GM03348 (cell line): ENCODE results near the gene CSK.

Experiments used
- DNase-seq: peaks from one replicate; pipeline ENCODE4 v3.0.0; 2012; ENCODE audit warnings: low spot score

CSK gene

DNA sequence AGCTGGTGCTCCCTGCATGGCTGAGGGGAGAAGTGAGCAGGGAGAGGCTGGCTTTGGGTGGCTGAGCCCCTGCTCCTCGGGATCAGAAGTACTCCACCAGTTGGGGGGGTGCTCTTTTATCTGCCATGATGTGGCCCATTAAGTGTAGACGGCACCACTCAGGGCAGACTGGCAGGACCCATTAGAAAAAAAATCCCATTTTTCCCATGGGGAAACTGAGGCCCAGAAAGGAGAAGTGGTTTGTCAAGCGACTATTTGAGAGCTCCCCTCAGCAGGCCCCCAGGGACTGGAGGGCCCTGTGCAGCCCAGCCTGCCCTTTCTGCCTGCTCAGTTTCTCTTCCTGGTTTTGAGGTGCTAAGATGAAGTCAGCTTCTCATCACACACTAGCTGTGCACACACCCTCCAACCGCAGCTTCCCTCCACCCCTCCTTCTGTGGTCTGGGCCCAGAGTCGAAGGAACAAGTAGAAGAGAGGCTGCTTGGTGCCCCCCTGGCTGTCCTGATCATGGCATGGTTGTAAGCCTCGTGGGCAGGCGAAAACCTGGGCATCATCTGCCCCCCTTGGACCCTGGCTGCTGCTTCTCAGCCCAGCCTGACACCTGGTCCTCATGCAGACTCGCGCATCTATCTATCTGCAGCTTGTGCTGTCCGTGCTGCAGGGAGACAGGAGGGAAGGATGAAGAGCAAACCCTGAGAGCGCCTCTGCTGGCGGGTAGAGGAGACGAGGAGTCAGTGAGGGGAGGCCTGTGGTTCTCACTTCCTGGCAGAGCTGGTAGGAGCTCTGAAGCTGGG, 5.6 kb downstream of the CSK start:
- DNase-seq = peak; percentile 84

DNA sequence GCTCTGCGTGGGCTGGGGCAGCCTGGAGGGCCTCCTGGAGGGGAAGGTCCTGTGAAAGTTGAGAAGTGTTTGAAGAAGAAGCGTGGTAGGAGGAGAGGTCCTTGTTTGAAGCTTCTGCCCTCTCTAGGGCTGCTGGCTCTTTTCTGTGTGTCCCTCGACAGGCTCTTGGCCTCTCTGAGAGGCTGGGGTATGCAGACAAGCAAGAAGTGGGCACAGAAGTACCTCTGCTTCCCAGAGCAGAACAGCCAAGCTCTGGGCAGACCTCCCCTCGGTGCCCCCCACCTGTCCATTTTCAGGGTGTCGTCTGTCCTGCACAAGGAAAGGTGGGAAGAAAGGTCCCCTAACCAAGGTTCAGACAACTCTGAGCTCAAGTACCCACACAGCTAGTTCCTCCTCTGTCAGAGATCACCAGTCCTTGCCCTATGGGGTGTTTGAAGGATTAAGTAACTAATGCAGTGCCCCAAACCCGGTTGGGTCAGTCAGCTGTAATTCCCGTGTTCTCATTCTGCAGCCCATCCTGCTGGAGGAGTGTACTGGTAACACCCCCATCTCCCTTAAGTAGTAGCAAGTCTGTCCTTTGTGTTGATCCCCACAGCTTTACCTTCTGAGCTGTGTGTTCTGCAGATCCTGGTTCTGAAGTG, 6.3 kb downstream of the CSK start:
- DNase-seq = no peak

DNA sequence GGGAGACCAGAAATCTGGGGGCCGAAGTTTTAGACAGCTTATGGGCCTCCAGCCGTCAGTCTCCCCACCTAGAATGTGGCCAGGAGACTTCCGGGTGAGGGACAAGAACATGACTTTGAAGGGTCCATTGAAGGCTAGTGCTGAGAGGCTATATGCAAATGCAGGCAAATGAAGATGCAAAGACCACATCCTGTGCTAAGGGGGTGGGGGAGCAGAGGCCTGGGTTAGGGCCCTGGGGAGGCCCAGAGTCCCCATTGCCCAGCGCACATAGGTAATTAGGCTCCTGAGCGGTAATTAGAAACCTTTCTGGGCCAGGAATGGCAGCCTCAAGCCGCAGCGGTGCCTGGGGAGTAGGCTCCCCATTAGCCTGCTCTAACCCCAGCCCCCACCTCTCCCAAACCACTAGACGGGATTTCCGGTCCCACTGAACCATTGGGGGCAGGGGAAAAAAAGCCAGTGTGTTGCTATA, 6.8 kb downstream of the CSK start:
- DNase-seq = no peak

DNA sequence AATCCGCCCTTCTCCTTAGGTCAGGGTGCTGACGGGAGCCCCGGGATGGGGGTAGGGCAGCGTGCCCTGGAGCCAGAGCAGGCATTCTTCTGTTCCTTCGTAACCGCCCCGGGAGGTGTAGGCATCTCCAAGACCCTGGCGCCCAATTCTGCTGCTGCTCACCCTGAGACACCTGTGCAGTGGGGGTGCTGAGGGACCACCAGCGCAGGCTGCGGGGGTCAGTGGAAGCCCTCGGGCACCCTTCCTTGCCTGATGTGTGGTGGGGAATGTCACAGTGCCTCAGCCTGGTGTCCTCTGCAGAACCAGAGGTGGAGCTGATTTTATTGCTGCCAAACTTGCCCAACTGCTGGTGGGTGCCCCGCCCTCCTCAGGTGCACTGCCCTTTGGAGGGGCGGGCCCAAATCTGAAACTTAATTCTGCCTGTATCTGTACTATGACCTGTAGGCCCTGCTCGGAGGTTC, 7.3 kb downstream of the CSK start:
- DNase-seq = no peak

DNA sequence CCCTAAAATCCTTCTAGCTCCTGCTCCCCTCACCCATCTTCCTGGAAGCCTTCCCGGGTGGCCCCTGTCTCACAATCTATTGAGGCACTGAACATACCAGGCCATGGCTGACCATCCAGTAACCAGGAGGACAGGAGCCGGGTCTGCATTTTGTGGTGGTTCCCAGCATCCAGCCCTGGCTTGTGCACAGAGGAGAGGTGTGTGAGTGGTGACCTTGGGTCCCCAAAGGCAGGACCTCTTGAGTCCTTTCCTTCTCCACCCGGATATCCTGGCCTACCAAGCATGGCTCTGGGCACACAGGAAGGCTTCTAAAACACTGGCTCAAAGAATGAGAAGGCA, 7.8 kb downstream of the CSK start:
- no peak for DNase-seq

DNA sequence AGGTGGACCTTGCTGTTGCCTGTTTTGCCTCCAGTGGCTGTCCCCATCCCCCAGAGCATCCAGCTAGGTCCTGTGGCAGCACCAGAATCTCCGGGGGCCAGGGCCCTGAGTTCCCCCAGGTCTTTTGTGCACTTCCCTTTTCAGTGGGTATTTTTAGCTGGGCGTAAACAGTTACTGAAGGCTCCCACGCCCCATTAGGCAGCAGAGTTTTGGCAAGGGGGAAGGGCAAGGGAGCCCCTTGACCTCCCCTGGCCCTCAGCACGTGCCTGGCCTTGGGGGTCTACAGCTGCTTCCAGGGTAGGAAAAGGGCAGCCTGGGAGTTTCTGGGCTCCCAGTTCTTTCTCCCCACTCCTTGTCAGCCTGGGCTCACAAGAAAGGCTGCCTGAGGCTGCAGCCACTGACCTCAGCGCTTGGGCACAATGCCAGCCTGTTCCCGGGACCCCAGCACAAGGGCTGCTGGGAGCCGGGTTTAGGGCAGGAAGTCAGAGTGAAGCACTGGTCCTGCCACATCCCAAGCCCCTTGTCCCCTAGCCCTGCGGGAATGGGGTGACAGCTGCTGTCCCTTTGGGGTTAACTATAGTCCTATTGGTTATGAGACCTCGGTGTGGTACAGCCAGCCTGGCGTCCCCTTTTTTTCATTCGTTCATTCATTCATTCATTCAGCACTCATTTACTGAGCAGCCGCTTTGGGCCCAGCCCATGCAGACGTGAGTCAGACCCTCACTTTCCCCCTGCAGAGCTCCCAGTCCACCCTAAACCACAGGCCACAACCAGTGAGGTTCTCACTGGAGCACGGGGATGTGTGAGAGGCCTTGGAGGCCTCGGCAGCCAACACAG, 8.4 kb downstream of the CSK start:
- peak; percentile 60 for DNase-seq

DNA sequence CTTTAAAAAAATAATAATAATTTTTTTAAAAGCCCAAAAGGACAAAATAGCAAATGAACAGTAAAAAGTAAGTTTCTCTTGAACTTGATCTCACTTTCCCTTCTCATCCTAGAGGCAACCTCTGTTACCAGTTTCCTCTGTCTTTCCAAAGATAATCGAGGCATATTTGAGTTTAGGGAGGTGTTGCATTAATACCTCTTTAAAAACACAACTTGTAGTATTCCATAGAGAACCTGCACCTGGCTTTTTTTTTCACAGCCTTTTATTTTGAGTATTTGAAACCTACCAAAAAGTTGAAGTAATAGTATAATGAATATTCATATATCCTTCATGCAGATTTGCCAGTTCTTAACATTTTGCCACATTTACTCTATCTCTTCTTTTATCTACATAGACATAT, 9.1 kb downstream of the CSK start:
- no peak for DNase-seq

DNA sequence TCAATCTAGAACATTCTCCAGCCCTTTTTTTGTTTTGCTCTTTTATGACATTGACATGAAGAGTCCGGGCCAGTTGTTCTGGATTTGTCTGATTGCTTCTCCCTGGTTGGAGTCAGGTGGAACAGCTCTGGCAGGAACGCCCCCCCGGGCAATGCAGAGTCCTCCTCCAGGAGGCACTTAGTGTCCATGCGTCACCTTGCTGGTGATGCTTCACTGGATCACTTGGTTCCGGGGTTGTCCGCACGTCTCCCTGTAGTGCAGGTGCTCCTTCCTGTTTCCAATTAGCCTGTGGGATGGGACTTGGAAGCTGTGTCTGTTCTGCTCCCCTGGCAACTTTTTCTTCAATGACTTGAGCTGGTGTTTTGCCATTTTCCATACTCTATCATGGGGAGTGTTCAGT, 9.8 kb downstream of the CSK start:
- DNase-seq = no peak

DNA sequence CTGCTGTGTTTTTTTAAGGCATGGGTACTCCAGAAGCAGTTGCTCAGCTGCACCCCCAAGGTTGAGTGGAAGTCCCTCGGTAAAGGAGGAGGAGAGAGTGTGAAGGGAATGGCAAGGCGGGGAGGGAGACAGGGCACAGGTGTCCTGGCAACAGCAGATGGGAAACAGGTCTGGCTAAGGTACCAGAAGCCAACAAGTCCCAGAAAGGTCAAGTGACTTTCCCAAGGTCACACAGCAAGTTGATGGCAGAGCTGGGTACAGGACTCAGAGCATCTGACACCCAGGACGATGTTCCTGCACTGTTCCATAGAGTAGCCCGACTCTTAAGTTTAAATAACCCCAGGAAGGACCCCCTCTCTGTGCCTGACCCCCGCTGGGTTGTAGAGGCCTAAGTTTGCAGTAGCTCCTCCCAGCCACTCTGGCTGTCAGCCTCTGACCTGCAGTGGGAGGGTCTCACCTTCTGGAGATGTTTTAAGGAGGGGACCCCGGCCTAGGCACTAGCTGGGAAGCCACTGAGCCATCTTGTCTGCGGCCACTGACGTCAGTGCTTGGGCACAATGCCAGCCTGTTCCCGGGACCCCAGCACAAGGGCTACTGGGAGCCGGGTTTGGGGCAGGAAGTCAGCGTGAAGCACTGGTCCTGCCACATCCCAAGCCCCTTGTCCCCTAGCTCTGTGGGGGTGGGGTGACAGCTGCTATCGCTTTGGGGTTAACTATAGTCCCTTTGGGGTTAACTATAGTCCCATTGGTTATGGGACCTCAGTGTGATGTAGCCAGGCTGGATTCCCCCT, 10.5 kb downstream of the CSK start:
- DNase-seq = no peak

DNA sequence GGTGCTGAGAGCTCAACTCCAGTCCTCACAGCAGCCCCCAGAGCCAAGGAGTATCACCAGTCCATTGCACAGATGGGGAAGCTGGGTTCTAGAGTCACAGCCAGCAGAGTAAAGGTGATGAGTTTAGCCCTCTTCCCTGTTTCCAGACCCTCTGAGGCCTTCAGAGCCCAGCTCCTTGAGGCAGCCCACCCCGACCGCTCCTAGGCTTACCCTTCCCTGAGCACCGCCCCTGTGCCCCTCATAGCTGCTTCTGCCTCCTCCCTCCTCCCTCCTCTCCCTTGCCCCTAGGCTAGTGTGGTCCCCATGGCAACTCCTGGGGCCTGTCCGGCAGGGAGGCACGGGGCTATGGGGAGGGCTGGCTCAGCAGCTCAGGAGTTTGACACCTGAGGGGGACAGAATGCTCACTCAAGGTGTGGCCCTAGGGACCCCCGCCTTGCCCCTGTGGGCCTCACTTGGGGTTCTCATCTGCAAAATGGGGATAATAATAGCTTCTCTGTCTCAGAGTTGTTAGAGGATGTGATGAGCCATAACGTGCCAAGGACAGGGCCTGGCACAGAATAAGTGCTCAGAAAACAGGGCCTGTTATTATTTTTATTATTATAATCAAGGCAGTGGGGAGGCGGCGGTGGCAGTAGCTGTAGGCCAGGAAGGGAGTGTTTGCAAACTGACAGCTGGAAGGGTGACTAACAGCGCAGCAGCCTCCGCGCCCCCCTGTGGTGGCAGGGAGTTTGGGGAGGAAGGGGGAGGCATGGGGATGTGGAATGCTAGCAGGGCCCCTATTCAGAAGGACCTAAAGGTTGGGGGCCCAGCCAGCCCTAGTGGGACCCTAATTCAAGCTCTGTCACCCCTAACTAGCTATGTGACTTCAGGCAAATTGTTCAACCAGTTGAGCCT, 11.5 kb downstream of the CSK start:
- no peak for DNase-seq

DNA sequence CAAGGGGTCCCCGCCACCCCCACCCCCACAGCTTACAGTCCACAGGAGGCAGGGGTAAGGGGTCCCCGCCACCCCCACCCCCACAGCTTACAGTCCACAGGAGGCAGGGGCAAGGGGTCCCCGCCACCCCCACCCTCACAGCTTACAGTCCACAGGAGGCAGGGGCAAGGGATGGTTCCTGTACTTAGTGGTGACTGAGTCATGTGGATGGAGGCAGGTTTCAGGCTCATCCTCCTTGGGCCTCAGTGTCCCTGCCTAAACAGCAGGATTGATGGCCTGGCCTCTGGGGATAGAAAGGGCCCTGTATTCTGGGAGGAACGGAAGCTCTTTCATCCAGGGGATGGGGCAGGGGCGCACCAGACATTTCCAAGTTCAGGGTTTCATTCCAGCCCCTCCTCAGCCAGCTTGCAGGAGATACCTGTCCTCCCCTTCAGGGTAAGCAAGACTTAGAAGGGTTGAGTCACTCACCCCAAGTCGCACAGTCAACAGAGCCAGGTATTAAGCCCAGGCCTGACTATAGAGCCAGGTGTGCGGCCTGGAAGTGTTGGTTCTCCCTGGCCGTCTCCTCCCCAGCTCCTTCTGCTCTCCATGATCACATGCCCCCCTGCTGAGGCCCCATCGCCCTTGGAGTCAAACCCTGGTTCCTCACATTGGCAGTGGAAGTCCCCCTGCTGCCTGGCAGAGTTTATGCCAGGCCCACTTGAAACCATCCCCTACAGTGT, 12.5 kb downstream of the CSK start:
- no peak for DNase-seq

DNA sequence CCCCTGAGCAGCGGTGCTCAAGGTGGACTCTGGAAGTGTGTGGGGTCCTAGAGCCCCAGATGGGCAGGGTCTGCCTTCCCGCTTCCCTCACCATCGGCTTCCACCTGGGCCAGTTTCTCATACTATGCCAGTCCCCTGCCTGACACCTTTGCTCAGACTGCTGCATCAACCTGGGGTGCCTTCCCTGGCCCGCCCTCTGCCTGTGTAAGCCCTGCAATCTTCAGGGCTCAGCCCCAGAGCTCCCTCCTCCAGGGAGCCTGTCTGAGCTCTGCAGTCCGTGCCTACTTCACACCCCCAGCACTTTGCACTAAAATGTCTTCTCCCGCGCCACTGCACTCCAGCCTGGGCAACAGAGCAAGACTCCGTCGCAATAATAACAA, 13.1 kb downstream of the CSK start:
- DNase-seq = no peak

DNA sequence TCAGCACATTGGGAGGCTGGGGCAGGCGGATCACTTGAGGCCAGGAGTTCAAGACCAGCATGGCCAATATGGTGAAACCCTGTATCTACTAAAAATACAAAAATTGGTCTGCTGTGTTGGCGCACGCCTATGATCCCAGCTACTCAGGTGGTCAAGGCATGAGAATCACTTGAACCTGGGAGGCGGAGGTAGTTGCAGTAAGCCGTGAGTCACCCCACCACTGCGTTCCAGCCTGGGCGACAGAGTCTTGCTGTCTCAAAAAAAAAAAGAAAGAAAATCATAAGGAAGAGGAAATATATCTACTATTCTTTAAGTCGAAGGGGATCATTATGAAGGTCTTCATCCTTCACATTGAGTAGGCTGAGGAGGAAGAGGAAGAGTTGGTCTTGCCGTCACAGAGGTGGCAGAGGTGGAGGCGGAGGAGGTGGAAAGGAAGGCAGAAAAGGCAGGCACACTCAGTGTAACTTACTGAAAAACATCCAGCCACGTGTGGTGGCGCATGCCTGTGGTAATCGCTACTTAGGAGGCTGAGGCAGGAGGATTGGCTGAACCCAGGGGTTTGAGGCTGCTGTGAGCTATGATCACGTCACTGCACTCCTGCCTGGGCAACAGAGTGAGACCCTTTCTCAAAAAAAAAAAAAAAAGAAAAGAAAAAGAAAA, 14.2 kb downstream of the CSK start:
- no peak for DNase-seq

DNA sequence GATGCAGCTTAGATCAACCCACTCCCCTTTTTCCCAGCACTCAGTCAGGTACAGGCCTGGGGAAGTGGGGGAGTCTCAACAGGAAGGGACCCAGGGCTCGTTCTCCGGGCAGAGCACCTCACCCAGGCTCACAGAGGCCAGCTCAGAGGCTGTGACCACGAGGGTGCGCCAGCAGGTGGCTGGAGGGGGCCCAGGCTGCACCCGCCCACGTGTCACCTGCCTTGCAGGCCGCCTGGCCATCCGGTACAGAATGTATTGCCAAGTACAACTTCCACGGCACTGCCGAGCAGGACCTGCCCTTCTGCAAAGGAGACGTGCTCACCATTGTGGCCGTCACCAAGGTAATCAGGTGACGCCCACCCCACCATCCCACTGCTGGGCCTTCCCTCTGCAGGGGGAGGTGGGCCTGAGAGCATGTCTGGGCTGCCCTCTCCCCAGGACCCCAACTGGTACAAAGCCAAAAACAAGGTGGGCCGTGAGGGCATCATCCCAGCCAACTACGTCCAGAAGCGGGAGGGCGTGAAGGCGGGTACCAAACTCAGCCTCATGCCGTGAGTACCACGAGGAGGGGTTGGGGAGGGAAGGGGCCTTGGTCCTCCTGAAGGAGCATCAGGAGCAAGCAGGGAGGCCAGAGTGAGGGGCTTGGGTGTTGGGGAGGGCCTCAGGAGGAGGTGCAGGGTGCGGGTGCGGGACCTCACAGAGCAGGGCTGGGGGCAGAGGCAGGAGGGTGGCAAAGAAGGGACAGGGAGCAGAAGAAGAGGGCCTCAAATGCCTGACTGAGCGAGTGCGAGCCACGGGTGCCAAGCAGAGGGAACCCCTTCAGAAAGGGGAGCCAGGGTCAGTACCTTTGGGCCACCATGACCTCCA, 16.7 kb downstream of the CSK start:
- no peak for DNase-seq

DNA sequence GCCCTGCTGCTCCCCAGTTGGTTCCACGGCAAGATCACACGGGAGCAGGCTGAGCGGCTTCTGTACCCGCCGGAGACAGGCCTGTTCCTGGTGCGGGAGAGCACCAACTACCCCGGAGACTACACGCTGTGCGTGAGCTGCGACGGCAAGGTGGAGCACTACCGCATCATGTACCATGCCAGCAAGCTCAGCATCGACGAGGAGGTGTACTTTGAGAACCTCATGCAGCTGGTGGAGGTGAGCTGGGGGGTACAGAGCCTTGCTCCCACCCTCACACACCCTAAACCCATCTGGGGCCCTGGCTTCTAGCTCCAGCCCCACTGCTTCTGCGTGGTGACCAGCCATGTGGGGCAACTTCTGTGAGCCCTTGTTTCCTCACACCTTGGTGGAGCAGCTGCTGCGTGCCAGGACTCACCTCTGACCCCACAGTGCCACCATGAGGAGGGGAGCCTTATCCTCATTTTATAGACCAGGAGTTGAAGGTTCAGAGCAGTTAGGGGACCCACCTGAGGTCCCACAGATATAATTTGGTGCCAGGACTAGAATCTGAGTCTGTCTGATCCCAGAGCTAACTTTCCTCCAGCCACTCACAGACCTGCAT, 17.5 kb downstream of the CSK start:
- DNase-seq = no peak

DNA sequence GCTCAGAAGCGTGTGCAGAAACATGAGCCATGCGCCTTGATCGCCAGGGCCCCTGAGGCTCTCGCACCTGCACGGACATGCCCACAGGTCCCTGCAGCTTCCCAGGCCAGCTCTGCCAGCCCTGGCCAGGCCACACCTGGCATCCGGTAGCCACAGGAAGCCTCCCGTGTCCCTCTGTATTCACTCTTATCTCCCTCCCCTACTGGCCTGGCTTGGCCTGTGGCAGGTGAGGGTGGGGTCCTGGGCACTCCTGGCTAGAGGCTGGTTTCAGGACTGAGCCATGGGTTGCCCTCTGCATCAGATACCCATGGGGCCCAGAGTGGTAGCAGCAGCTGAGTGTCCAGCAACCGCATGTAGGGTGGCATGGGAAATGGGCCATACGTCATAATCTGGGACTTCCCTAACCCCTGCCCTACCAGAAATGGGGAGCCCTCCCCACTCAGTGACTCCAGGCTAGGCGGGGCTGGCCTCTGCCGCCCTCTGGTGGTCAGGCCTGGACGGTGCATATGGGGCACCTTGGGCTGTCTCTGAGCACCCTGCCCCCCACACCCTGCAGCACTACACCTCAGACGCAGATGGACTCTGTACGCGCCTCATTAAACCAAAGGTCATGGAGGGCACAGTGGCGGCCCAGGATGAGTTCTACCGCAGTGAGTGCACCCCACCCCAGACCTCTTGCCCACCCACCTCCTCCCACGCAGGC, 18.1 kb downstream of the CSK start:
- DNase-seq = peak; percentile 95

DNA sequence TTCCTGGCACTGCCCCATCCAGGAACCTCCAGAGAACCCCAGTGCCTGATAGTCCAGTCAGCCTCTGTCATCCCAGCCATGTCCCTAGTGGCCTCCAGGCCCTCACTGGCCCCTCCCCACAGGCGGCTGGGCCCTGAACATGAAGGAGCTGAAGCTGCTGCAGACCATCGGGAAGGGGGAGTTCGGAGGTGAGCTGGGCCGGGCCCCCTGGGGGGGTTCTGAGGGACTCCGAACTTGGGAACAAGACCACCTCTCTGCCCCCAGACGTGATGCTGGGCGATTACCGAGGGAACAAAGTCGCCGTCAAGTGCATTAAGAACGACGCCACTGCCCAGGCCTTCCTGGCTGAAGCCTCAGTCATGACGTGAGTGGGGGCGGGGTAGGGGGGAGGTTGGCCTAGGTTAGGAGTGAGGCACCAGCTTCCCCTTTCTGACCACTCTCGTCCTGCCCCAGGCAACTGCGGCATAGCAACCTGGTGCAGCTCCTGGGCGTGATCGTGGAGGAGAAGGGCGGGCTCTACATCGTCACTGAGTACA, 18.7 kb downstream of the CSK start:
- no peak for DNase-seq
